GM12875 (cell line): ENCODE results near the gene MSLN.
"Not testable (repeated sequence)": the region's sequence is repeated elsewhere in the genome, so short reads cannot be mapped to it uniquely, and the experiment has no call there.

Experiments
- H3K4me3 ChIP-seq: one replicate; pipeline ENCODE4 v1.5.1; 2011; ENCODE audit warnings: low read depth, low read length, control low read depth
- CTCF ChIP-seq: IDR thresholded peaks from 2 replicates; pipeline ENCODE4 v1.5.1; 2011; ENCODE audit warnings: low read depth, mild to moderate bottlenecking, control low read depth, inconsistent platforms, low read length, moderate library complexity, borderline replicate concordance; ENCODE audit not compliant: insufficient read depth

Gene MSLN

DNA sequence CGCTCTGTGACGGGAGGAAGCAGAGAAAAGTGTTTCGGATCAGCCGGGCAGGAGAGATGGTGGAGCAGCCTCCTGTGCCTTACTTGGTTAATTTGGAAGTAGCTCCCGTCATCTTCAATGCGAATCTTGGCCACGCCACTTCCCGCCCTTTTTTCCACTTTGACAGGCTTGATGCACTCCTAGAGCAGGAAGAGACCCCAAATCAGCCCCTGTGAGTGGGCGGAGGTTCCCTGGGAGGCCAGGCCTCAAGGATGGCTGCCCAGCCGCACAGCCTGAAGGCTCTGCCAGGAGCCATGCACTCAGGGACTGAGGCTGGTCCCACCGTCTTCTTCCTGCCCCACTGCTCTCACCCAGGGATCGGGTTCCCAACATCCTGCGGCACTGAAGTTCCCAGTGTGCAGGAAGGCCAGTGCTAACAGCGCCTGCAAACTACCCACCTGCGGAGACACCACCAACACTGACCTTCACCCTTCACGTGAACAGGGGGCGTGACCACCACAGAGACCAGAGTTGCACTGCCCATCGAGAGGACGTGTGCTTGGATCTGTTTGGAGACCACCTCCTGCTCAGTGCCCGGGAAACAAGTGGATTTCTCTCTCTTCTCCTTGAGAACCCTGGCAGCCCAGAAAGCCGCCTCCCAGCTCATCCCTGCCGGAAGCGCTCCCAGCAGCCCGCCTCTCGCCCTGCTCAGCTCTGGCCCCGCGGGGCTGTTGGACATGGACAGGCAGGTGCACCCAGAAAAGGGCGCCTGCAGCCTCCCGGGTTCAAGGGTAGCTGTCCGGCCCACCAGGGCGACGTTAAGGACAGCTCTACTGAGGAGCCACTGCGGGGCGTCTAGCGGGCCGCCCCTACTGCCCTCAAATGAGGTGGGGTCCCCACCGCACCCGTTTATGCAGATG is 20.7 kb upstream of the MSLN start:
- TF ChIP-seq CTCF, result no peak

GRCh38 chr16:740459-740763 is 20.1 kb upstream of the MSLN start:
- no peak for TF ChIP-seq CTCF
- peak overlapping the region; percentile 93 for H3K4me3 ChIP-seq

More for the DNA sequence above, 20.7 kb upstream of the MSLN start:
- H3K4me3 ChIP-seq, result peak overlapping the region; percentile 93

DNA sequence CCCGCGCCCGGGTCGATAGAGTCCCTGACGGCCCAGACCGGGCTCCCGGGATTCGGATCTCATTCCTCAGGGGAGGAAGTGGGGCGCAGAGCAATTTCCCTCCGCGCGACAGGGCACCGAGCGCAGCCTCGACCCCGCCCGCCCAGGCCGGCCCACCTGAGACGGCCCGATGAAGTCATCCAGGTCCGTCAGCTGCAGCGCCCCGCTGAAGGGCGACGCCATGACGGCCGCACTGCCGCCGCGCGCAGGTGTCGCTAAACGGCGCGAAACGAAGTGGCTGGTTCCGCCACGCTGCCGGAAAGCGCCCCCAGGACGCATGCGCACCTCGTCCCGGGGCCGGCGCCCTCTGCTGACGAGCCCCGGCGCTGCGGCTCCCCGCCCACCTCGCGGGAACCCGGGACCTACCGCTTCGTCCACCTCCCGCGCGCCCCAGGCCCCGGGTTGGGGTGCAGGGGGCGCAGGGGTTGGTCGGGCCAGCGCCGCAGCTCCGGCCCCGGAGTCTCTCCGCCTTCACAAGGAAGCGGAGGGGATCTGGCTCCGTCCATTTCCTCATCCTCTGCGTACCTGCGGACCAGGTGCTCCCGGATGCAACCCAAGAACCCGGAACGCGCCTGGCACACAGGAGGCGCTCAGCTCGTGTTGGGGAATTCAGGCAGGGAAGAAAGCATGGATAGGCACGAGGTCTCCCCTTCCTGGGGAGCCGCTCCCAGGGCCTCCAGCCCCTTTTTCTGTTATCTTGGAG is 19.6 kb upstream of the MSLN start, which contains the start of gene CIAO3:
CIAO3 (minus strand) TSS at position 234 of the 742 bp plus-strand sequence; CDS start at position 222, 12 bp downstream.
- H3K4me3 ChIP-seq, result peak within 1 kb of the TSS; percentile 93
- TF ChIP-seq CTCF, result peak; percentile 98

- TF ChIP-seq CTCF, result no peak
- no peak overlapping the region for H3K4me3 ChIP-seq
These were observed 18.4 kb upstream of the MSLN start for GRCh38 chr16:741986-742629.

DNA sequence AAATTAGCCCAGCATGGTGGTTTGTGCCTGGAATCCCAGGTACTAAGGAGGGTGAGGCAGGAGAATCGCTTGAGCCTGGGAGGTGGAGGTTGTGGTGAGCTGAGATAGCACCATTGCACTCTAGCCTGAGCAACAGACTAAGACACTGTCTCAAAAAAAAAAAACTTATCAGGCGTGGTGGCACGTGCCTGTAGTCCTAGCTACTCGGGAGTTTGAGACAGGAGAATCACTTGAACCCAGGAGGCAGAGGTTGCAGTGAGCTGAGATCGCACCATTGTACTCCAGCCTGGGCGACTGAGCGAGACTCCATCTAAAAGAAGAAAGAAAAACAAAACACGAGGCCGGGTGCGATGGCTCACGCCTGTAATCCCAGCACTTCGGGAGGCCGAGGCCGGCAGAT is 17.6 kb upstream of the MSLN start:
- not testable (repeated sequence) for H3K4me3 ChIP-seq

DNA sequence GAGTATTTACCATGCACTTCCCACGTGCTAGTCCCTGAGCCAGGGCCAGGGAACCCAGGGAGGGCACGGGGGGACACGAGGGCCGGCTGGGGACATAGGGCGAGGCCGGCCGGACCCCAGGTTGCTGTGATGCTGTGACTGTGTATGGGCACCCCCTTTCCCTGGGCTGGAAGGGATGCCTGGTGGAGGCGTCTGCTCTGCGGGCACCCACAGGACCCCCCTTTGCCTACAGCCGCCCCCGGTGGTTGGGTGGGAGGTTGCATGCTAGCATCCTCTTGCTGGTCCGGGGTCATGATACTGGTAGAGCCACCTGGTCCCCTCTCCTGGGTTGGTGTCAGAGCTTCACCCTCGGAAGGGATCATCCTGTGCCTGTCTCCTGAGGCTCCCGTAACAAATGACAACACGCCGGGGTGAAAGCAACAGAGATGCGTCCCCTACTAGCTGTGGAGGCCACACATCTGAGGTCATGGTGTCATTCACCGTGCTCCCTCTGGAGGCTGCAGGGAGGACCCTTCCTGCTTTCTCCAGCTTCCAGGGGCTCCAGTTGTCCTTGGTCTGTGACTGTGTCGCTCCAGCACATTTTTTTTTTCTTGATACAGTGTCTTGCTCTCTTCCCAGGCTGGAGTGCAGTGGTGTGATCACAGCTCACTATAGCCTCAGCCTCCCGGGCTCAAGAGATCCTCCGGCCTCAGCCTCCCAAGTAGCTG is 16.6 kb upstream of the MSLN start:
- H3K4me3 ChIP-seq, result no peak overlapping the region
- TF ChIP-seq CTCF, result peak; percentile 39; the same call in 1 of the 2 replicates

GRCh38 chr16:745739-746138 is 14.8 kb upstream of the MSLN start:
- TF ChIP-seq CTCF, result peak; percentile 63
- H3K4me3 ChIP-seq, result no peak overlapping the region
